NCI-H345 treated with DMSO at 0.1 percent for 48 hours (cell line): ENCODE measurements around the gene CDH4.

Experiments
- DNase-seq: peaks from one replicate; lab custom pipeline; 2025; ENCODE audit not compliant: unreplicated experiment; lab: John Stamatoyannopoulos, UW

Gene CDH4

GRCh38 chr20:61806314-61806713 lies 554.3 kb downstream of the CDH4 start:
- no peak for DNase-seq

DNA sequence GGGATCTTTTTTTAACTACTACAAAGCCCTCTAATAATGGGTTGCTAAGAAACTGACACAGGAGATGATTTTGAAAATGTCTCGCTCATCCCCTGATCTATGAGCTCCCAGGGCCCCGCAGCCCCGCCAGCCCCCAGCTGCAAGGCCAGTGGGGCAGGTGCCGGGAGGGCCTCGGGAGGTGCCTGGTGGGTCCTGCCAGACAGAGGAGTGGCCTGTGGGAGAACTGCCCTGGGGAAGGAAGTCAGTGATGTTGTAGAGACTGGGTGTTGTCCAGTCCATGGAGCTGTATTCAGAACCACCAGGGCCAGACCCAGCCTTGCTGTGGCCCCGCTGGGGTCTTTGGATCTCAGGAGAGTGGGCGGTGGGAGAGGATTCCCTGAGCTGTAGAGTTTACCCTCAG lies 554.9 kb downstream of the CDH4 start:
- DNase-seq, result no peak

- DNase-seq, result no peak
Measured at GRCh38 chr20:61807471-61808160, 555.6 kb downstream of the CDH4 start.

DNA sequence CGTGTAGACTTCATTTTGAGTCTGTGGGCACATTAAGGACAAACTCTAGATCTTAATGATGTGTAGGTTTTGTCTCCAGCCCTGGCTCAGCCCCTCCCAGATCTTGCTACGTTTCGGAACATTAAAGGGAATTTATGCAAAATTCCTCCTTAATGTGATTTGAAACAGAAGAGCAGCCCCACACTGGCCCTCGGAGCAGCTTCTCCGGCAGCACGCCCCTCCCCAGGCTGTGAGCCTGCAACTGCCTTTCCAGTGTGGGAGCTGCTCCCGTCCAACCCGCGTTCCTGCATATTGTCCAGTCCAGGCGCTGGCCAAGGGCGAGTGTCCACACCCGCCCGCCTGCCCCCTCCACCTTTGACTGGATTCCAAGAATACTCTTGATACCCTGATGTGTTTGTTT lies 556.4 kb downstream of the CDH4 start:
- DNase-seq, result no peak

- no peak for DNase-seq
Measured at GRCh38 chr20:61809006-61809770, 557.1 kb downstream of the CDH4 start.

- DNase-seq, result no peak
Measured at GRCh38 chr20:61810066-61810737, 558.1 kb downstream of the CDH4 start.

DNA sequence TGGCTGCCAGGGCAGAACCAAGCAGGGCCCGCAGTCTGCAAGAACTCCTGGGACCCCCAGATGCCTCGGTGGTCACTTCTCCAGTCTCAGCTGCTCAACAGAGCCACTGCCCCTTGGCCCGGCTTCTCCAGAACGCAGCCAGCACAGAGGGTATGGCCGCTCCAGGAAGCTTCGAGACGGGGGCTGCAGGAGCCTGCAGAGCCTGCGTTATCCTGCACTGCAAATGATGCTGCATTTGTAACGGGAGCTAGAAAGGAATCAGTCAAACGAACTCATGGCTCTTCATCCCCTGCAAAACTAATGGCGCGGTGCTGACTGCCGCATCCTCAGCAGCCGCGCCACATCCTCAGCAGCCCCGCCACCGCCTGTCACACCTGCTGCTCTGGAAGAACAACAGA lies 558.7 kb downstream of the CDH4 start:
- DNase-seq, result no peak

DNA sequence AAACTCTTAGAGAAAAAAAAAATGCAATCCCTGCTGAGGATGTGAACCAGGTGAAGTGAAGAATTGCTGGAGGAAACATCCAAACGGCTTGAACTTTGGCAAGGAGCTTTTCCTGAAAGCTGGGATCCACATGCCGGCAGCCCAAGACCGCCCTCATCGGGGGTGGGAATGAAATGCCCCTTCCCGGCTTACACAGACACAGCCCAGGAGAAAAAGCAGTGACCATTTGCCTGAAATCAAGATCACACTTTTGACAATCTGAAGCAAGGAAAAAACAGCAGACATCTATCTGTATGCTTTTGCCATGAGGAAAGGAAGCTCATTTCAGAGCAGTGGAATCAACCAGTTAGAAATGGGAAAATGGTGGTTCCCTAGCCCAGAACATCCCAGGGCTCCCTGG lies 559.1 kb downstream of the CDH4 start:
- DNase-seq, result no peak

DNA sequence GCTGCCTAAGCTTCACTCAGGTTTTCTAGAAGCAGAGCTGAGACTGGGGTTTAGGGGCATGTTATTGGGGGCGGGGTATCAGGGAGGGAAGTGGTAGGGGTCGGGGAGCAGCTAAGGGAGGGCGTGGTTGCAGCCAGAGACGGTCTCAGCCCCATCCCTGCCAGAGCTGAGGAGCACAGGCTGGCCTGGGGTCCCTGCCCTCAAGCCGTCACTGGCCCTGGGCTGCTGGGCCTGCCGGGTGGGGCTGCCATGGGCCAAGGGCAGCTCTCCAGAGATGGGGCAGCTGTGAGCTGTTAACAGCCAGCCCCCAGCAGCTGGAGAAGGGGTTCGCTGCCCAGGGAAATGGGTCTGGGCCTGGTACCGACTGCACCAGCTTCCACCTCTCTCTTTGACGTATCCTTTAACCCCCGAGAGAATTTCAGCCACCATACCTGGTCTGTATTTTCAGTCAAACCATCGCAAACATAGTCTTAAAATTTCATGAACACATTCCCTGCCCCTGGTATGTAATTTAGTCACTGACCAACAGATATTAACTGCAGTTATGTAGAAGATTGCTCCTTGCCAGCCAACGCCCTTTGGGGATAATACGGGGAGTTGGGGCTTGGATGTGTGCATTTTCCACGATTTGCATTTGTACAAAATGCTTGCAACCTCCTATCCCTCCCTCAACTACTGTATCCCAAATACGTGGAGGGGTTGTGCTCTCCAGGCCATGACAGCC lies 560.2 kb downstream of the CDH4 start:
- no peak for DNase-seq

- DNase-seq, result no peak
Measured at GRCh38 chr20:61812845-61813485, 560.9 kb downstream of the CDH4 start.

DNA sequence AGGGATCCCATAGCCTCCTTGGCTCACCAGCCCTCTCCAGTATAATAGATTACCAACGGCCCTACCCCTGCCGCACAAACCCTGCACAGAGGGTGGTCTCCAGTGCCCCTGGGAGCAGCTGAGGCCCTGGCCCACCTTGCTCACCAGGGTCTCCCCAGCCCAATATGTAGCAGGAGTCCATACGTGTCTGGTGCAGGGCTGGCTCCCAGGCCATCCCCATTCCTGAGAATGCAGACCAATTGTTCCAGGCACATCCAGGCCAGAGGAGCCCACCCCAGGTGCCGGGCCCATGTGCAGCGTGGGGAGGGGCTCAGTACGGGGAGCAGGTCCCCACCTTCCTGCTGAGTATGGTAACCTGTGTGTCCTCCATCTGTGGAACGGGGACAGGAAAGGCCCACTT lies 561.7 kb downstream of the CDH4 start:
- no peak for DNase-seq

DNA sequence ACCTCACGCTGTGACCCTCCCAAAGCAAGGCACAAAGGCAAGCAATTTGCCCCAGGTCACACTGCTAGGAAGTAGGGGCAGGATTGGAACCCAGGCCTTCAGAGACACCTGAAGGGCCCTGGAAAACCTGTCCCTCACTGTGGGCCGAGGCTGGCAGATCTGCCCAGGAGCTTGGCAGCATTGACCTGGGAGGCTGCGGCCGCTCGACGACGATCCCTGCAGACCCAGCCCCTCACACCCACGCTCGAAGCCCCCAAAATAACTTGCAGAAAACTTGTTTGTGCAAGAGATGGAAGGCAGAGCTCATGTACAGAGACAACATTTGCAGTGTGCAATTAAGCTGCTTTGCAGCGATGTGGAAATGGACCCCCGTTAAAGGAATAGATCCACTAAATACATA lies 562.2 kb downstream of the CDH4 start:
- DNase-seq, result no peak

GRCh38 chr20:61814726-61815125 lies 562.7 kb downstream of the CDH4 start:
- DNase-seq, result no peak

GRCh38 chr20:61815176-61815575 lies 563.1 kb downstream of the CDH4 start:
- no peak for DNase-seq

DNA sequence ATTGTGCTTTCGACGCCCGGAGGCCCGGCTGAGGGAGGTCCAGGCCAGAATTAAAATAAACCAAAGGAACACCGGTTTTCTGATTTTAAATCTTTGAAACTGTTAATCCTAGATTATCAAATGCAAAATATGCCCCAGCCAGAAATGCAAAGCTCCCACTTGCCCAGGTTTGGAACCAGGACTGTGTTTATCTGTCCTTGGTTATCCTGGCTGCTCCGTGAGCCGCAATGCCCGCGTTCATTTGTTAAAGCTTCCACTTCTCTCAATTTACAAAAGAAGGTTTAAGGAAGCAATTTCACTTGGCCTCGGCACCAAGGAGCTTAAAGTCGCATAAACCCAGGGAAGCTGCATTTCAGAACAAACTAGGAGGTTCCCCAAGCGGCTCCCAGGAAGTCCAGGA lies 563.6 kb downstream of the CDH4 start:
- DNase-seq, result no peak

DNA sequence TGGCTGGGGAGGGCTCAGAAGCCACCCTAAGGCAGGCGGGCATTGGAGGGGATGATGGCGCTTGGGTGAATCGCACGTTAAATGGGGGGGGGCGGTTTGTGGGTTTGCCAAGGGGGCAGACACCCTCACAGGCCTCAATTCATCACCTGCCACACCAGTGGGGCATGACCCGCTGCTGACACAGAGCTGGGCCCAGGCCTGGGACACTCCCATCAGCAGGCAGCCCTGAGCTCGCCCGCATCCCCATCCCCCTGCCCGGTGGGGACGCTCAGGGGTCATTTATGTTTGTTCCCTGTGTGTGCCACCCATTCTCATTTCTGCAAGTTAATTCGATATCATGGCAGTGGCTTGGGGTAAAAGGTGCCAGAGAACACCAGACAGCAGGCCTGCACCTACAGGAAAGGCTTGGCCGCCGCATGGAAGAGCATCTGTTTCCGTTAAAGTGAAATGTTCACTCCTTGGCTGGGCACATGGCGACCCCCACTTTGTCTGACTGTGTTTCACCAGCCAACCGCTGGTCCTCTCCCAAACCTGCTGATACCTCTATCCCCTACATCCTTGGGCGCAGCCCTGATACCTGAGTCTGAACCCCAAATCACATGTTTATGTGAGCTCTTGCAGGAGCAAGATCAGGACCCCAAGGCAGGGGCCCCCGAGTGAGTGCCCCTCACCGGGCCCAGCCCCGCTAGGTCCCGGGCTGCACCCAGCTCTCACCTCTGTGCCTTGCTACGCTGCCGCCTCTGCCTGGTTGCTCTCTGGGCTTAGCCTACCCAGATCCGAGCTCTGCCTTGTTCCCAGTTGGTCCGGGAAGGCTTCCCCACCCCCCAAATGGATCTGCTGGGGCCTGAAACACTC lies 564.8 kb downstream of the CDH4 start:
- DNase-seq, result no peak

GRCh38 chr20:61817575-61817974 lies 565.5 kb downstream of the CDH4 start:
- DNase-seq, result no peak

- no peak for DNase-seq
Measured at GRCh38 chr20:61818746-61819573, 566.9 kb downstream of the CDH4 start.

GRCh38 chr20:61819574-61819846 lies 567.4 kb downstream of the CDH4 start:
- DNase-seq, result no peak
